Measurements from ENCODE around the gene ATP10B. TPM values are rescaled to one million over a fixed set of nuclear protein-coding genes. Genes with fewer than 3 reads are reported as not detected.

Gene ATP10B
- total RNA-seq, 1 donor from 2014 or later = not detected

DNA sequence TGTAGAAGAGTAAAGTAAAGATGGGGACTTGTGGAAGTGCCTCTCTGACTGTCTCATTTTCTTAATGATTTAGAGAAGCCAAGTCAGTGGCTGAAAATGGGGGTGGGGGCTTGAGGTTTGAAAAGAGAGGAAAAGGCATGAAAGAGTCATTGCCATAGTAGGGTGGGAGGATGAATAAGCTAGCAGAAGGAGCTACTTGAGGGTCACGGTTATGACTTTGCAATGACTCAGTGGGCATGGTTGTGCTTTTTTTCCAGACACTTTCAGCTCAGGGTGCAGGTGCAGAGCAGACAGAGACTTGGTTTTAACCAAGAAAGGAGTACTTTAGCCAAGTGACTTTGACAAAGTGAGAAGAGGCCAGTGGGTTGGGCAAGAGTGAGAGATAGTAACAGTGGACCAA is 312.6 kb downstream of the ATP10B start:
- no peaks in the 10 kb centered on the region for H3K4me1 Mint-ChIP-seq (ENCODE audit: low read depth)
- H3K27ac Mint-ChIP-seq (ENCODE audit: unreplicated experiment) = no peak overlapping the region
- H3K4me3 Mint-ChIP-seq (ENCODE audit: unreplicated experiment) = no peak overlapping the region
- TF ChIP-seq, protein P1, sequence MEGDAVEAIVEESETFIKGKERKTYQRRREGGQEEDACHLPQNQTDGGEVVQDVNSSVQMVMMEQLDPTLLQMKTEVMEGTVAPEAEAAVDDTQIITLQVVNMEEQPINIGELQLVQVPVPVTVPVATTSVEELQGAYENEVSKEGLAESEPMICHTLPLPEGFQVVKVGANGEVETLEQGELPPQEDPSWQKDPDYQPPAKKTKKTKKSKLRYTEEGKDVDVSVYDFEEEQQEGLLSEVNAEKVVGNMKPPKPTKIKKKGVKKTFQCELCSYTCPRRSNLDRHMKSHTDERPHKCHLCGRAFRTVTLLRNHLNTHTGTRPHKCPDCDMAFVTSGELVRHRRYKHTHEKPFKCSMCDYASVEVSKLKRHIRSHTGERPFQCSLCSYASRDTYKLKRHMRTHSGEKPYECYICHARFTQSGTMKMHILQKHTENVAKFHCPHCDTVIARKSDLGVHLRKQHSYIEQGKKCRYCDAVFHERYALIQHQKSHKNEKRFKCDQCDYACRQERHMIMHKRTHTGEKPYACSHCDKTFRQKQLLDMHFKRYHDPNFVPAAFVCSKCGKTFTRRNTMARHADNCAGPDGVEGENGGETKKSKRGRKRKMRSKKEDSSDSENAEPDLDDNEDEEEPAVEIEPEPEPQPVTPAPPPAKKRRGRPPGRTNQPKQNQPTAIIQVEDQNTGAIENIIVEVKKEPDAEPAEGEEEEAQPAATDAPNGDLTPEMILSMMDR (IDR thresholded peaks at IDR 0.05) = no peak
- H3K27me3 Mint-ChIP-seq (ENCODE audit: low read depth) = peaks cover 16% of the 10 kb centered on the region
- H3K36me3 Mint-ChIP-seq (ENCODE audit: low read depth) = no peaks in the 10 kb centered on the region
- no peaks in the 10 kb centered on the region for H3K9me3 Mint-ChIP-seq (ENCODE audit: low read depth)
- DNase-seq (ENCODE audit: low spot score) = no peak

GRCh38 chr5:160537940-160538339 is 314.1 kb downstream of the ATP10B start:
- TF ChIP-seq, protein P1 (IDR thresholded peaks at IDR 0.05) = no peak
- H3K9me3 Mint-ChIP-seq (ENCODE audit: low read depth) = no peaks in the 10 kb centered on the region
- no peak overlapping the region for H3K4me3 Mint-ChIP-seq (ENCODE audit: unreplicated experiment)
- peaks cover 12% of the 10 kb centered on the region for H3K27me3 Mint-ChIP-seq (ENCODE audit: low read depth)
- no peak overlapping the region for H3K27ac Mint-ChIP-seq (ENCODE audit: unreplicated experiment)
- no peaks in the 10 kb centered on the region for H3K36me3 Mint-ChIP-seq (ENCODE audit: low read depth)
- DNase-seq (ENCODE audit: low spot score) = no peak
- no peaks in the 10 kb centered on the region for H3K4me1 Mint-ChIP-seq (ENCODE audit: low read depth)

- Mint-ChIP-seq H3K9me3 (ENCODE audit: low read depth) (no peaks in the 10 kb centered on the region), H3K27me3 (ENCODE audit: low read depth) (peaks cover 10% of the 10 kb centered on the region), H3K36me3 (ENCODE audit: low read depth) (no peaks in the 10 kb centered on the region), H3K4me3 (ENCODE audit: unreplicated experiment) (no peak overlapping the region), H3K4me1 (ENCODE audit: low read depth) (no peaks in the 10 kb centered on the region), H3K27ac (ENCODE audit: unreplicated experiment) (no peak overlapping the region)
- TF ChIP-seq, protein P1 (IDR thresholded peaks at IDR 0.05) = no peak
- no peak for DNase-seq (ENCODE audit: low spot score)
Measured at GRCh38 chr5:160537116-160537515, 314.9 kb downstream of the ATP10B start.

DNA sequence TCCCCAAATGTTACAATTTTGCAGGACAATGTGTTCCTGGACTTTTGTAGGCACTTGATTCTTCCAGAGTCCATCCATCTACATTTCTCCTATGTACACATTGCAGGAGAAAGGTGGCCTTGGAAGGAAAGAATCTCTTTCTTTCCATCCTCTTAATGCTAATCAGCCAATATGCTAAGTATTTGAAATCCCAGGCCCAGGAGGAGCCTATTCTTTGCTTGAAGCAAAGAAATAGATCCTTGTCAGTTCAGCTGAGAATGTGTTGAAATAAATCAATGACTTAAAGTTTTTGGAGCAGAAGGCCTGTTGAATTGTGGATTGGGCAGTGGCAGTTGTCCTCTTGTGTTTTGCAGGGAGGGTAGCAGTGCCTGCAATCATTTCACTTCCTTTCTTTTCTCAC is 317.1 kb downstream of the ATP10B start:
- Mint-ChIP-seq H3K4me1 (ENCODE audit: low read depth) (no peaks in the 10 kb centered on the region), H3K9me3 (ENCODE audit: low read depth) (no peaks in the 10 kb centered on the region), H3K36me3 (ENCODE audit: low read depth) (no peaks in the 10 kb centered on the region), H3K27me3 (ENCODE audit: low read depth) (peaks cover 13% of the 10 kb centered on the region), H3K4me3 (ENCODE audit: unreplicated experiment) (no peak overlapping the region), H3K27ac (ENCODE audit: unreplicated experiment) (no peak overlapping the region)
- DNase-seq (ENCODE audit: low spot score) = no peak
- TF ChIP-seq, protein P1 (IDR thresholded peaks at IDR 0.05) = no peak

GRCh38 chr5:160534125-160534524 is 317.9 kb downstream of the ATP10B start:
- Mint-ChIP-seq H3K4me3 (ENCODE audit: unreplicated experiment) (no peak overlapping the region), H3K27me3 (ENCODE audit: low read depth) (peaks cover 17% of the 10 kb centered on the region), H3K4me1 (ENCODE audit: low read depth) (no peaks in the 10 kb centered on the region), H3K36me3 (ENCODE audit: low read depth) (no peaks in the 10 kb centered on the region), H3K9me3 (ENCODE audit: low read depth) (no peaks in the 10 kb centered on the region), H3K27ac (ENCODE audit: unreplicated experiment) (no peak overlapping the region)
- TF ChIP-seq, protein P1 (IDR thresholded peaks at IDR 0.05) = no peak
- DNase-seq (ENCODE audit: low spot score) = no peak

Measured in chondrocyte (in vitro differentiated cells).